Esophagus muscularis mucosa (tissue), 4 donors: ENCODE measurements around the gene LRRC8C. TPM values are rescaled to one million over a fixed set of nuclear protein-coding genes. Genes with fewer than 3 reads are reported as not detected.

Experiments
- DNase-seq: peaks from one replicate; pipeline ENCODE4 v3.0.0-alpha.2; 2017; ENCODE audit errors: extremely low spot score
- H3K27ac ChIP-seq, 4 donors: fragments of 200-600 bp; sonication (generic); replicated peaks in 1 of 4; 1 replicate in 3 of 4; 2 replicates in 1 of 4; pipeline ENCODE4 v1.5.1; 2016 to 2019; ENCODE audit warnings: mild to moderate bottlenecking in 1 of 4
- H3K27me3 ChIP-seq, 4 donors: fragments of 200-600 bp; sonication (generic); one replicate each; pipeline versions ENCODE4 v1.5.1 to v1.6.0; 2016 to 2019
- H3K36me3 ChIP-seq, 4 donors: fragments of 200-600 bp; sonication (generic); one replicate each; pipeline ENCODE4 v1.5.1; 2016 to 2019
- H3K4me1 ChIP-seq, 4 donors: fragments of 200-600 bp; sonication (generic); one replicate each; pipeline ENCODE4 v1.5.1; 2016 to 2019
- H3K4me3 ChIP-seq, 4 donors: fragments of 200-600 bp; sonication (generic); 1 replicate in 2 of 4; 2 replicates in 2 of 4; pipeline ENCODE4 v1.5.1; 2016 to 2019; ENCODE audit warnings: mild to moderate bottlenecking in 4 of 4, moderate library complexity in 1 of 4
- H3K9me3 ChIP-seq, 4 donors: fragments of 200-600 bp; sonication (generic); 1 replicate in 3 of 4; 2 replicates in 1 of 4; pipeline ENCODE4 v1.5.1; 2016 to 2019
- CTCF ChIP-seq, 3 experiments: fragments of 200-600 bp in 2 of 3; fragments of 450-650 bp in 1 of 3; sonication (generic) in 2 of 3; IDR thresholded peaks; one replicate each; pipeline ENCODE4 v1.5.1; 2017 to 2019; ENCODE audit warnings: antibody characterized with exemption in 3 of 3, mild to moderate bottlenecking in 2 of 3, moderate library complexity in 1 of 3
- EP300 ChIP-seq: sonication (generic); formaldehyde crosslinking; IDR thresholded peaks from one replicate; pipeline ENCODE4 v1.6.1; 2017; ENCODE audit warnings: antibody characterized with exemption
- POLR2A ChIP-seq: fragments of 450-650 bp; IDR thresholded peaks from one replicate; pipeline ENCODE4 v1.6.1; 2017; ENCODE audit warnings: antibody characterized with exemption, moderate library complexity, mild to moderate bottlenecking, low read depth
- POLR2AphosphoS5 ChIP-seq, 2 donors: sonication (generic); formaldehyde crosslinking; IDR thresholded peaks; one replicate each; pipeline ENCODE4 v1.6.1; 2017; ENCODE audit warnings: antibody characterized with exemption in 2 of 2
- whole genome bisulfite sequencing: methylation state at CpG from one replicate; pipeline ENCODE4 v1.1.5; 2018; 5-methylcytosine and 5-hydroxymethylcytosine counted together
- intact Hi-C: fragments of 100-400 bp; cut with DNase I; formaldehyde crosslinking; loops from one replicate; pipeline ENCODE4 v1.15.1; 2023
- total RNA-seq, 4 donors: library from RNA; depleted of rRNA; stranded (reverse); fragments of >200 nt; gene quantifications; one replicate each; pipeline versions ENCODE4 v1.1.0 to v1.2.1, GENCODE V29; 2016

The LRRC8C gene
- total RNA-seq, 4 donors from 2014 or later = 5.8 to 8.9 (median 7.4) TPM

- TF ChIP-seq CTCF (IDR thresholded peaks at IDR 0.05) (peak; percentile 65 to 66 (median 66)), POLR2A (no peak), POLR2AphosphoS5 (IDR thresholded peaks at IDR 0.05) (no peak), EP300 (no peak)
- no peaks in the 10 kb centered on the region for H3K27me3 ChIP-seq
- intact Hi-C loops = loop anchor here (2.0 kb wide), 1 partner anchor 116 kb away; no protein-coding TSS in a partner anchor
- no peak overlapping the region for H3K4me3 ChIP-seq
- no peaks in the 10 kb centered on the region for H3K36me3 ChIP-seq
- DNase-seq = no peak
- peaks cover 0 to 4% (median 0%) of the 10 kb centered on the region in 4 donors for H3K4me1 ChIP-seq
- WGBS = 73% methylated on average over 5 of the region's 5 CpGs
- no peaks in the 10 kb centered on the region for H3K9me3 ChIP-seq
- H3K27ac ChIP-seq = no peak overlapping the region
Observed at GRCh38 chr1:89598450-89599331, 34.2 kb upstream of the LRRC8C start.

- H3K4me1 ChIP-seq = peaks cover 0 to 5% (median 2%) of the 10 kb centered on the region in 4 donors
- H3K36me3 ChIP-seq = no peaks in the 10 kb centered on the region
- no peak overlapping the region for H3K4me3 ChIP-seq
- H3K9me3 ChIP-seq = no peaks in the 10 kb centered on the region
- no peaks in the 10 kb centered on the region for H3K27me3 ChIP-seq
- no peak for DNase-seq
- TF ChIP-seq POLR2AphosphoS5 (IDR thresholded peaks at IDR 0.05) = no peak
- TF ChIP-seq CTCF (IDR thresholded peaks at IDR 0.05) = peak in 1 of 3 experiments; percentile 1
- no peak for TF ChIP-seq EP300
- H3K27ac ChIP-seq = no peak overlapping the region
- intact Hi-C loops = loop anchor here (2.0 kb wide), 1 partner anchor 116 kb away; no protein-coding TSS in a partner anchor
- WGBS = 81% methylated on average over 2 of the region's 2 CpGs
Observed at GRCh38 chr1:89599332-89599630, 33.6 kb upstream of the LRRC8C start.

GRCh38 chr1:89600451-89601224, 32.3 kb upstream of the LRRC8C start:
- 91% methylated on average over 3 of the region's 3 CpGs for WGBS
- H3K27me3 ChIP-seq = no peaks in the 10 kb centered on the region
- H3K36me3 ChIP-seq = no peaks in the 10 kb centered on the region
- no peaks in the 10 kb centered on the region for H3K9me3 ChIP-seq
- intact Hi-C loops = no loop called here
- H3K4me3 ChIP-seq = no peak overlapping the region
- DNase-seq = no peak
- H3K4me1 ChIP-seq = peaks cover 0 to 8% (median 2%) of the 10 kb centered on the region in 4 donors
- no peak overlapping the region for H3K27ac ChIP-seq
- TF ChIP-seq POLR2AphosphoS5 (IDR thresholded peaks at IDR 0.05) (no peak), CTCF (IDR thresholded peaks at IDR 0.05) (no peak), POLR2A (no peak), EP300 (no peak)

- TF ChIP-seq CTCF (IDR thresholded peaks at IDR 0.05) = no peak
- no peak for TF ChIP-seq POLR2A
- no peak for TF ChIP-seq EP300
- TF ChIP-seq POLR2AphosphoS5 (IDR thresholded peaks at IDR 0.05) = no peak
- Histone ChIP-seq H3K4me3 (no peak overlapping the region), H3K4me1 (peaks cover 9 to 20% (median 11%) of the 10 kb centered on the region in 4 donors), H3K36me3 (no peaks in the 10 kb centered on the region), H3K9me3 (no peaks in the 10 kb centered on the region), H3K27me3 (no peaks in the 10 kb centered on the region), H3K27ac (no peak overlapping the region)
- 72% methylated on average over 4 of the region's 6 CpGs for WGBS
- intact Hi-C loops = no loop called here
- DNase-seq = no peak
Observed at GRCh38 chr1:89602871-89603404, 30.0 kb upstream of the LRRC8C start.
